Muscle of leg (tissue), 11 donors: ENCODE results near the gene ZNF140. TPM values are rescaled to one million over a fixed set of nuclear protein-coding genes. Genes with fewer than 3 reads are reported as not detected.
A peak's percentile ranks its signal among the peaks of the same experiment; 100 is the strongest.

ENCODE experiments used
- DNase-seq: peaks from one replicate; pipeline ENCODE4 v3.0.0; 2013
- H3K27ac ChIP-seq: one replicate; pipeline ENCODE4 v1.5.1; 2013; ENCODE audit warnings: mild to moderate bottlenecking, low read length, control low read depth
- H3K27me3 ChIP-seq: one replicate; pipeline ENCODE4 v1.6.1; 2013; ENCODE audit warnings: low read length; ENCODE audit not compliant: control insufficient read depth, insufficient read depth
- H3K36me3 ChIP-seq: one replicate; pipeline ENCODE4 v1.6.1; 2013; ENCODE audit warnings: low read length; ENCODE audit not compliant: control insufficient read depth, insufficient read depth
- H3K4me1 ChIP-seq: one replicate; pipeline ENCODE4 v1.6.1; 2013; ENCODE audit warnings: low read length; ENCODE audit not compliant: control insufficient read depth, insufficient read depth
- H3K4me3 ChIP-seq: one replicate; pipeline ENCODE4 v1.5.1; 2013; ENCODE audit warnings: low read length, control low read depth
- H3K9me3 ChIP-seq: replicated peaks from 2 replicates; pipeline ENCODE4 v1.6.1; 2013; ENCODE audit warnings: low read depth, low read length; ENCODE audit not compliant: control insufficient read depth
- WGBS: methylation state at CpG from one replicate; pipeline ENCODE4 v1.1.5; 2013; ENCODE audit warnings: missing lambda C conversion rate; ENCODE audit not compliant: insufficient coverage; 5-methylcytosine and 5-hydroxymethylcytosine counted together
- polyA plus RNA-seq, 8 donors: library from polyadenylated mRNA; unstranded; fragments of 120-200 nt; gene quantifications; one replicate each; pipeline versions ENCODE4 v1.2.1 to v1.2.3, GENCODE V29; 2013; ENCODE audit warnings: inconsistent platforms in 1 of 8, low replicate concordance in 1 of 8; ENCODE audit not compliant: insufficient read length in 8 of 8, insufficient read depth in 1 of 8
- total RNA-seq: library from RNA; stranded (reverse); fragments of 120-200 nt; gene quantifications from one replicate; pipeline ENCODE4 v1.2.4, GENCODE V29; 2013

Gene ZNF140
- total and polyA plus RNA-seq, 9 donors = 12.7 to 18.8 (median 14.5) TPM

GRCh38 chr12:133129368-133130037, 48.8 kb downstream of the ZNF140 start:
- DNase-seq = no peak
- Histone ChIP-seq H3K4me3 (peak overlapping the region; percentile 91), H3K9me3 (peaks cover 48% of the 10 kb centered on the region), H3K4me1 (no peaks in the 10 kb centered on the region), H3K27ac (peak overlapping the region; percentile 93), H3K36me3 (peaks cover 24% of the 10 kb centered on the region), H3K27me3 (no peaks in the 10 kb centered on the region)
- WGBS = 8% methylated on average over 15 of the region's 26 CpGs

GRCh38 chr12:133130038-133130807, 49.5 kb downstream of the ZNF140 start, which contains the start of the genes ZNF10 and ZNF891:
Gene ZNF10 (plus strand): TSS chr12:133130627. CDS start chr12:133144493, 13,866 bp downstream.
Gene ZNF891 (minus strand): TSS chr12:133130274. CDS start chr12:133121918, 8,356 bp downstream.
- H3K9me3 ChIP-seq = peaks cover 47% of the 10 kb centered on the region
- H3K4me3 ChIP-seq = peak within 1 kb of the TSS; percentile 91
- H3K27ac ChIP-seq = peak within 1 kb of the TSS; percentile 93
- peak; percentile 99 for DNase-seq
- peaks cover 28% of the 10 kb centered on the region for H3K36me3 ChIP-seq
- H3K4me1 ChIP-seq = no peaks in the 10 kb centered on the region
- under 1% methylated on average over 84 of the region's 87 CpGs for WGBS
- H3K27me3 ChIP-seq = no peaks in the 10 kb centered on the region

- no peaks in the 10 kb centered on the region for H3K27me3 ChIP-seq
- H3K27ac ChIP-seq = peak overlapping the region; percentile 93
- no peaks in the 10 kb centered on the region for H3K4me1 ChIP-seq
- H3K4me3 ChIP-seq = peak overlapping the region; percentile 91
- DNase-seq = peak; percentile 60
- peaks cover 28% of the 10 kb centered on the region for H3K36me3 ChIP-seq
- 0% methylated on average over 4 of the region's 17 CpGs for WGBS
- peaks cover 47% of the 10 kb centered on the region for H3K9me3 ChIP-seq
Observed at GRCh38 chr12:133130808-133131128, 50.0 kb downstream of the ZNF140 start.

GRCh38 chr12:133135747-133136146, 55.0 kb downstream of the ZNF140 start:
- no peaks in the 10 kb centered on the region for H3K4me1 ChIP-seq
- H3K27me3 ChIP-seq = no peaks in the 10 kb centered on the region
- peaks cover 66% of the 10 kb centered on the region for H3K9me3 ChIP-seq
- no peak overlapping the region for H3K4me3 ChIP-seq
- H3K27ac ChIP-seq = no peak overlapping the region
- DNase-seq = no peak
- WGBS = 94% methylated on average over 2 of the region's 2 CpGs
- peaks cover 40% of the 10 kb centered on the region for H3K36me3 ChIP-seq

- H3K36me3 ChIP-seq = peaks cover 36% of the 10 kb centered on the region
- H3K9me3 ChIP-seq = peaks cover 55% of the 10 kb centered on the region
- H3K4me1 ChIP-seq = no peaks in the 10 kb centered on the region
- H3K4me3 ChIP-seq = no peak overlapping the region
- H3K27me3 ChIP-seq = no peaks in the 10 kb centered on the region
- DNase-seq = no peak
- WGBS = 100% methylated on average over 1 of the region's 2 CpGs
- H3K27ac ChIP-seq = no peak overlapping the region
Observed at GRCh38 chr12:133145981-133146380, 65.3 kb downstream of the ZNF140 start.

- H3K36me3 ChIP-seq = peaks cover 41% of the 10 kb centered on the region
- no peaks in the 10 kb centered on the region for H3K4me1 ChIP-seq
- no CpG with 5 or more reads among the region's 2 CpGs for WGBS
- no peaks in the 10 kb centered on the region for H3K27me3 ChIP-seq
- H3K9me3 ChIP-seq = peaks cover 68% of the 10 kb centered on the region
- no peak overlapping the region for H3K4me3 ChIP-seq
- no peak for DNase-seq
- H3K27ac ChIP-seq = no peak overlapping the region
Observed at GRCh38 chr12:133156125-133156690, 75.5 kb downstream of the ZNF140 start.

Other genes starting within 250 kb of the ZNF140 start
- gene CHFR, start 193.3 kb upstream of the ZNF140 start, total RNA-seq = 13.3 TPM
- gene CHFR, start 193.3 kb upstream of the ZNF140 start, polyA plus RNA-seq = 10 to 100 TPM; 13.9 to 21.5 (median 17.4) TPM
- gene ZNF605, start 124.6 kb upstream of the ZNF140 start, total RNA-seq = 14.9 TPM
- 10 to 100 TPM in 7 of 8 donors, 1 to 10 TPM in 1; 8.6 to 14.5 (median 10.9) TPM for gene ZNF605, start 124.6 kb upstream of the ZNF140 start, polyA plus RNA-seq
- gene ZNF26, start 94.6 kb upstream of the ZNF140 start, total RNA-seq = 8.0 TPM
- gene ZNF26, start 94.6 kb upstream of the ZNF140 start, polyA plus RNA-seq = 10 to 100 TPM in 1 of 8 donors, 1 to 10 TPM in 7; 6.6 to 10.5 (median 7.7) TPM
- gene ZNF84, start 43.4 kb upstream of the ZNF140 start, total RNA-seq = 40.4 TPM
- 10 to 100 TPM; 21.5 to 30.7 (median 26.6) TPM for gene ZNF84, start 43.4 kb upstream of the ZNF140 start, polyA plus RNA-seq
- 1.9 TPM for gene ZNF891, start 49.4 kb downstream of the ZNF140 start, total RNA-seq
- gene ZNF891, start 49.4 kb downstream of the ZNF140 start, polyA plus RNA-seq = 1 to 10 TPM in 7 of 8 donors, under 1 TPM in 1; 0.93 to 2.8 (median 1.5) TPM
- gene ZNF10, start 49.7 kb downstream of the ZNF140 start, total RNA-seq = 6.0 TPM
- 1 to 10 TPM; 4.6 to 7.0 (median 5.5) TPM for gene ZNF10, start 49.7 kb downstream of the ZNF140 start, polyA plus RNA-seq
- gene ZNF268, start 100.6 kb downstream of the ZNF140 start, total RNA-seq = 17.4 TPM
- 10 to 100 TPM in 3 of 8 donors, 1 to 10 TPM in 5; 6.1 to 13.4 (median 9.3) TPM for gene ZNF268, start 100.6 kb downstream of the ZNF140 start, polyA plus RNA-seq
- gene ANHX, start 155.0 kb downstream of the ZNF140 start, total RNA-seq = not detected
- gene ANHX, start 155.0 kb downstream of the ZNF140 start, polyA plus RNA-seq = not detected